Kidney epithelial cell (primary cell): ENCODE data around the gene STIM1. TPM values are rescaled to one million over a fixed set of nuclear protein-coding genes. Genes with fewer than 3 reads are reported as not detected.

Source experiments
- DNase-seq: peaks from one replicate; pipeline ENCODE4 v3.0.0-alpha.2; 2010; ENCODE audit warnings: low read depth
- H3K27me3 ChIP-seq: 2 replicates; pipeline ENCODE4 v1.6.0; 2011; ENCODE audit warnings: low read length; ENCODE audit not compliant: control insufficient read depth, insufficient read depth
- H3K36me3 ChIP-seq: 2 replicates; pipeline ENCODE4 v1.5.1; 2011; ENCODE audit warnings: low read length; ENCODE audit not compliant: control insufficient read depth, insufficient read depth
- H3K4me3 ChIP-seq: 2 replicates; pipeline ENCODE4 v1.5.1; 2011; ENCODE audit warnings: low read depth, mild to moderate bottlenecking, control low read depth, low read length
- CTCF ChIP-seq: IDR thresholded peaks from 2 replicates; pipeline ENCODE4 v1.5.1; 2011; ENCODE audit warnings: mild to moderate bottlenecking, moderate library complexity, low read length, control low read depth, inconsistent platforms; ENCODE audit not compliant: insufficient read depth, poor library complexity, severe bottlenecking
- total RNA-seq: library from RNA; depleted of rRNA; stranded (reverse); fragments of >200 nt; gene quantifications from 2 replicates; pipeline ENCODE4 v1.2.3, GENCODE V29; 2015

STIM1 gene
- total RNA-seq, 1 donor from 2014 or later: 25.4 TPM

DNA sequence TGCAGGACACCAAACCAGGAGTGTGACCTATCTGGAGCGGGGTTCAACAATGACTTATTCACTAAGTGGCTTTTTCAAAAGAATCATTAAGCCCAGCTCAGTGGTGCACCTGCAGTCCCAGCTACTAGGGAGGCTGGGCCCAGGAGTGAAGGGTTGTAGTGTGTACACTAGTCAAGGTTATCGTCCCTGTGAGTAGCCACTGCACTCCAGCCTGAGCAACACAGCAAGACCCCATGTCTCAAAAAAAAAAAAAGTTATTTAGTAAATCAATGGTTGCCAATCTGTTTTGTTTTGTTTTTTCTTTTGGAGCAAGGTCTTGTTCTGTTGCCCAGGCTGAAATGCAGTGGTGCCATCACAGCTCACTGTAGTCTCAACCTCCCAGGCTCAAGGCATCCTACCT, 22.6 kb upstream of the STIM1 start:
- no peaks in the 10 kb centered on the region for H3K27me3 ChIP-seq
- no peak overlapping the region for H3K4me3 ChIP-seq
- DNase-seq: no peak
- H3K36me3 ChIP-seq: peaks cover under 1% of the 10 kb centered on the region
- TF ChIP-seq CTCF: no peak

DNA sequence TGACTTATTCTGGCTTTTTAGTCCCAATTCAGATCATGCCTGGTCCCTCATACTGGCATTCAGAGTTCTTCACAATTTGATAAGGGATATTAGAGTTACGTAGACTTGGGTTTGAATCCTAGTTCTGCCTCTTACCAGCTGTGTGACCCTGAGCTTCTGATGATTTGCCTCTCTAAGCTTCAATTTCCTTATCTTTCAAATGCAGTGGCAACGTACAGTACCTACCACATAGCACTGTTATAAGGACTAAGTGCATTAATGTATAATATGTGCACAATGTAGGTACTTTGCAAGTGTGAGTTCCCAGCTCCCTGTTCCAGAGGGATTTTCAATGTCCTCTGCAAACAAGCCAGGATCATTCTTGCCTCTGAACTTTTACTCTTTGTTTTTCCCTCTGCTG, 22.0 kb upstream of the STIM1 start:
- TF ChIP-seq CTCF: no peak
- Histone ChIP-seq H3K36me3 (no peaks in the 10 kb centered on the region), H3K4me3 (no peak overlapping the region), H3K27me3 (no peaks in the 10 kb centered on the region)
- no peak for DNase-seq

- Histone ChIP-seq H3K27me3 (no peaks in the 10 kb centered on the region), H3K4me3 (no peak overlapping the region), H3K36me3 (no peaks in the 10 kb centered on the region)
- TF ChIP-seq CTCF: no peak
- no peak for DNase-seq
Measured at GRCh38 chr11:3834349-3834663, 21.2 kb upstream of the STIM1 start.

DNA sequence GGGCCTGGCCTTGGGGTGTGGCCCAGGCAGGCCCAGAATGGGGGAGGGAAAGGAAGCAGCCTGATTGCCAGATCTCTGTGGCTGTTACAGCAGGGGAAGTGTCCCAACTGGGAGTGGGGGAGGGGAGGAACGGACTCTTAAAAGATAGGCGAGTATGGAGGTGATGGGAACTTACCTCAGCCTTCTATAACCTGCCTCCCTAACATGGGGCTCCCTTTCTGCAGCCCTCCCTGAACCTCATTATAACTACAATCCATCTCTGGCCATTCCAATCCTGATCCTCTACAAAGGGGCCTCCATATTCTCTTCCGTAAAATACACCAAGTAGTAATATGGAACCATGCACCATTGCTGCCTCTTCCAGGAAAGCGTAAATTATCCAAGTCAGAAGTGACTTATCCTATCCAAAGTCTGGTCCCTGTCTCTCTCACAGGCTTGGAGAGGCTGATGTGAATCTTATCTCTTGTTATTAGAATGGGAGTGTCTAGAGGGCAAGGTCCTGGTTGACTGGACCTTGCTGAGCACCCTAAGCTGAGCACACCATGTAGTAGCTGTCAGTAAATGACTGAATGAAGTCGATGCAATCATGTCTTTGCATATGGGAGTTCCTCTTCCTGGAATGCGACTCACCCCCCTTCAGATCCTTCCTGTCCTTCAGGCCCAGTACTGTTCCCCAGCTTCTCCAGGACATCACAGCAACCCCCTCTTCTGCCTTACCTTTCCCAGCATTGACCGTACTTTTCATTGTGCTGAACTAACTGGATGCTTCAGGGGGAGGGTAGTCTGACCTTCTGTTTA, 20.6 kb upstream of the STIM1 start:
- no peaks in the 10 kb centered on the region for H3K36me3 ChIP-seq
- no peak for DNase-seq
- no peak for TF ChIP-seq CTCF

DNA sequence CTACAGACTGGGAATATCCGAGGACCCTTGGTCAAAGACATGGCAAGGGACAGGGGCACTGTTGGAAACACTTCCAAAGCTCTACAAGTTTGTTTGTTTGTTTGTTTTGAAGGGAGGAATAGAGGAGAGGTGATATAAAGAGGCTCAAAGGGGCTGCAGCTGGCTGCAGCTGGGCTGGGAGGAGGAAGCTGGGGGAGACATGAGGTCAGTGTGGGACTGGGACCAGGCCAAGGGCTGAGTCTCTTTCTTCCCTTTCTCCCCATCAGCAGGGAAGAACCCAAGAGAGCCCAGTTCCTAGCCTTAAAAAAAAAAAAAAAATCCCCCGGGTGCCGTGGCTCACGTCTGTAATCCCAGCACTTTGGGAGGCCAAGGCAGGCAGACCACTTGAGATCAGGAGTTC, 19.7 kb upstream of the STIM1 start:
- DNase-seq: no peak
- no peaks in the 10 kb centered on the region for H3K36me3 ChIP-seq
- TF ChIP-seq CTCF: no peak

More for the DNA sequence above, 20.6 kb upstream of the STIM1 start:
- H3K4me3 ChIP-seq: no peak overlapping the region
- no peaks in the 10 kb centered on the region for H3K27me3 ChIP-seq

GRCh38 chr11:3836903-3837302, 18.6 kb upstream of the STIM1 start:
- no peak for DNase-seq
- Histone ChIP-seq H3K4me3 (no peak overlapping the region), H3K36me3 (no peaks in the 10 kb centered on the region), H3K27me3 (no peaks in the 10 kb centered on the region)
- TF ChIP-seq CTCF: no peak

More for the DNA sequence above, 19.7 kb upstream of the STIM1 start:
- Histone ChIP-seq H3K27me3 (no peaks in the 10 kb centered on the region), H3K4me3 (no peak overlapping the region)
